HG03064 (cell line): ENCODE results near the gene DEDD.

Source experiments
- ATAC-seq: cut with Tn5 transposase; IDR thresholded peaks from one replicate; pipeline ENCODE4 v1.9.1; 2021; ENCODE audit warnings: low read depth; ENCODE audit not compliant: unreplicated experiment

Gene DEDD

GRCh38 chr1:161096015-161096414 is 36.5 kb downstream of the DEDD start:
- no peak for ATAC-seq

DNA sequence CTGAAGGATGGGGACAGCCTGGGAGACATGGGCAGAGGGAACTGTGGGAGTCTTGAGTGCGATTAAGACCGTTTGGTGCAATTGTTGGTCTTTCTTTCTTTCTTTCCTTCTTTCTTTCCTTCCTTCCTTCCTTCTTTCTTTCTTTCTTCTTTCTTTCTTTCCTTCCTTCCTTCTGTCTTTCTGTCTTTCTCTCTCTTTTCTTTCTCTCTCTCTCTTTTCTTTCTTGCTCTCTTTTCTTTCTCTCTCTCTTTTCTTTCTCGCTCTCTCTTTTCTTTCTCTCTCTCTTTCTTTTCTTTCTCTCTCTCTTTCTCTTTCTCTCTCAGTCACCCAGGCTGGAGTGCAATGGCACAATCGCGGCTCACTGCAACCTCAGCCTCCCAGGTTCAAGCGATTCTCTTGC is 37.2 kb downstream of the DEDD start:
- ATAC-seq: no peak

- no peak for ATAC-seq
Measured at GRCh38 chr1:161094481-161094880, 38.0 kb downstream of the DEDD start.

DNA sequence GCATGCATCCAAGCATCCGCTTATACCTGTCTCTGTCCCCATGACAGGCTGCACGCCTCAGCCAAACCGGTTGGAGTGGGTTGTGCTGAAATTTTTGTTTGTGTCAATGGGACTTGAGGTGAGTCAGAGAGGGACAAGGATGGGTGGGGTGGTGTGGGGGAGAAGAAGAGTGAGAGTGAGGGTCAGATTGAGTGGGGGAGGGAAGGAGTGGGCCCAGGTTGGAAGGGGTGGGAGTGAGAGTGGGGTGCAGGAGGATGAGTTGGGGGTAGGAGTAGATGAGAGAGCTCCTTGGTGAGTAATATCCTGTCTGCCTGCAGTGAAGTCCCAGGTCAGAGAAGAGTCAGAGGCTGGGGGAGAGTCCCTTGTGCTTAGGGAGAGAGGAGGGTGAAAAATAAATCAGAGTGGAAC is 39.8 kb downstream of the DEDD start:
- ATAC-seq: no peak

DNA sequence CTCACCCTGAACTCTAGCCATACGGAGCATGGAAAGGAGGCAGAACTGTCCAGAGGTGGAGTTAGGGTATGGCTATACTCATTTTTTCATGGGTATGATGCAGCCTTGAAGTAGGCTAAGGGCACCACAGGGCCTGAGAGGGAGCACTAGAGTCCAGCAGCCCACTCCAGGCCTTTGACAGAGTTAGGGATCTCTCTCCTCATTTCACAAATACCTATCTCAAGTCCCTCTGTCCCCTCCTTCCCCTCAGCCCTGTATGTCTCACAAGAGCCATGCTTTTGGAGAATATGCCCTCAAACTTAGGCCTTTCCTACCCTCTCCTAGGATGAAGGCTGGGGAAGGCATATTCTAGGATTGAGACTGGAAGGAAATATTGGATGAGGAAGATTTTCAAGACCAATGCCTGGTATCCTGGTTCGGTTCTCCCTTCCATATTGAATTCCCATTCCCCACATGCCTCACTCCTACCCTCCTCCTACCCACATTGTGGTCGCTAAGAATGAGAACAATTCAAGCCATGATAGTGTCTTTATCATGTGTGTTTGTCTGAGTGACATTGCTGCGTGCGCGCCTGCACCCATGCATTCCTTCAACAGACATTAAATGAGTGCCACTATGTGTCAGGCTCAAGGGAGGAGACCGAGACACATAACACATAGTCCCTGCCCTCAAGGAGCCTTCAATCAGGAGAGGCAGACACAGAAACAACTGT is 40.5 kb downstream of the DEDD start:
- no peak for ATAC-seq

GRCh38 chr1:161091093-161091492 is 41.4 kb downstream of the DEDD start:
- ATAC-seq: no peak

DNA sequence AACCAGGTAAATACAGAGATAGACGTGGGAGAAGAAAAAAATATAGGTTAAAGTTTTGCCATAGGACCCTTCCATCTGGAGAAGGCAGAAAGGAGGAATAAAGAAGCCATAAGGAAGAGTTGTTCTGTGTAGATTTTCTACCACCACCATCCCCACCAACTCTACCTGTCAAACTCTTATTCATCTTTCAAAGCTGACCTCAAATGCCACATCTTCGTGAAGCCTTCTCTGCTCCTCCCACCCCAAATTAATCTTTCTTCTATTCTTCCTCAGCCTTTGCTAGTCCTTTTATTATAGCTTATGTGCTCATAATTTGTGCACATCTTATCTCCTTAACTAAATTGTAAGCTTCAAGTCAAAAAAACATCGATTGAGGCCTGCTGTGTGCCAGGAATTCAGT is 41.9 kb downstream of the DEDD start:
- ATAC-seq: no peak

DNA sequence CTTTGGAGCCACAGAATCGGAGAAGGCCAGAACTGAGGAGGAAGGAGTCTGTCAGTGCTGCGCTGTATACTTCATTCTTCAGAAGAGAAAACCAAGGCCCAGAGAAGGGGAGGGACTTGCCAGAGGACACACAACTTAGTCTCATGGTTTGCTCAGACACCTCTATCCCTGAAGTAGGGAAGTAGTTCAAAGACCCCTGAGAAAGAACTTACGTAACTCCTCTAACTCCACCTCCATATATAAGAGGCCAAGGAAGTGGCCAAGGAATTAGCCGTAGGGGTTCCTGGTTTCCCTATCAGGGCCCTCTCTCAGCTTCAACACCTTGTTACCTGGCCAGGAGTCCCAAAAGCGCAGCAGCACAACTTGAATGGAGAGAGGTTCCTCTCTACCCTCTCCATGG is 42.5 kb downstream of the DEDD start:
- ATAC-seq: no peak

DNA sequence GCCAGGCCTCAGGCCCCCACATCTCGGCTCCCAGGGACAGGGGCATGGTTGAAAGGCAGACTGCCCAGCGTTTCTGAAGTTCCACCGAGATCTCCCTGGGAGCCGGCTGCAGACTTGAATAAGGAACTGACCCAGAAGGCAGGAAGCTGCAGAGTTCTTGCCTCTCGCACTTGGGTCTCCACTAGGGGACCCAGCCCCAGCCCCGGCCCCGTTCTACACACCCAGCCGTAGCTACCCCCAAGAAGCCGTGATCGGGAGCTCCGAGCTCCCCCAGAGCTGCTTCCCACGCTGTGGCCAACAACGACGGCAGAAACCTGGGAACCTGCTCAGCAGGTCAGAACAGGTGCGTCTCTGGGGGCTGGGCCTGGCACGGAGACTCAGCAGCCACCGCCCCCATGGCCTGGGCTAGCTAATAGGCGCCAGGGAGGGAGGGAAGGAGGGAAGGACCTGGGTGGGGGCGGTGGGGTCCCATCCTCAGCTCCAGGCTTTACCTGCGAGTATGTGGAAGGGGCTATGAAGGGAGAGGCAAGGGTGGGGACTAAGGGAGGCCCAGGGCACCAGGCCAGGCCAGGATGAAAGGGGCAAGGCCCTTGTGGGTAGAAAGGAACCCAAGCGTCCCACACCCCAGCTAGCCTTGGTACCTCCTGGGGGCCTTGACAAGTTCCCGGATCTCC is 43.1 kb downstream of the DEDD start, which contains the start of gene NECTIN4:
Gene NECTIN4 (minus strand): TSS at position 308 of the 674 bp plus-strand sequence. CDS start 262 bp downstream, at position 46.
- ATAC-seq: no peak

DNA sequence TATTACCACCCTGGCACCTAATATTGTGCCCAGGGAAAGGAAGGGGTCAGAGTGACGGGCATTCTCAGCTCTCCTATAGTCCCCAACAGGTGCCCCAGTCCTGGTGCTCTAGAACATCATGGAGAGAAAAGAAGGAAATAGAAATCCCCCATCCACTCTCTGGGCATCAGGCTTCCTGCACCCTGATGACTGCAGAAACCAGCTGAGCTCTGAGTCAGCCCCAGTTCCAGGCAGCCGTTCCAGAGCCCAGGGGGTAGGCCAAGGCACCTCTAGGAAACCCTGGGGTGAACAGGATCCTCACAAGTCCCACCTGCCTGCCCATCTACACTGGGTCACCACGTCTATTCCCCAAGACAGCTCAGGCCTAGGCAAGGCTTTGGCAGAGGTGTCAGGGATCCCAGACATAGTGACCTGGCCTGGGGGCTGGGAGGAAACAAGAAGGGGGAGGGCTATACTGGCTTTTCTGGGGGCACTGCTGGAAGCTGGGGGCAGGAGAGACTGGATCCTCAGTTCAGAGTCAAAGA is 43.8 kb downstream of the DEDD start:
- no peak for ATAC-seq

- ATAC-seq: no peak
Measured at GRCh38 chr1:161086457-161086856, 46.0 kb downstream of the DEDD start.

- ATAC-seq: no peak
Measured at GRCh38 chr1:161085165-161085564, 47.3 kb downstream of the DEDD start.

GRCh38 chr1:161084597-161084988 is 47.9 kb downstream of the DEDD start:
- no peak for ATAC-seq

GRCh38 chr1:161083748-161084596 is 48.5 kb downstream of the DEDD start:
- no peak for ATAC-seq

GRCh38 chr1:161082996-161083747 is 49.3 kb downstream of the DEDD start:
- ATAC-seq: no peak

GRCh38 chr1:161082483-161082882 is 50.0 kb downstream of the DEDD start:
- ATAC-seq: no peak

DNA sequence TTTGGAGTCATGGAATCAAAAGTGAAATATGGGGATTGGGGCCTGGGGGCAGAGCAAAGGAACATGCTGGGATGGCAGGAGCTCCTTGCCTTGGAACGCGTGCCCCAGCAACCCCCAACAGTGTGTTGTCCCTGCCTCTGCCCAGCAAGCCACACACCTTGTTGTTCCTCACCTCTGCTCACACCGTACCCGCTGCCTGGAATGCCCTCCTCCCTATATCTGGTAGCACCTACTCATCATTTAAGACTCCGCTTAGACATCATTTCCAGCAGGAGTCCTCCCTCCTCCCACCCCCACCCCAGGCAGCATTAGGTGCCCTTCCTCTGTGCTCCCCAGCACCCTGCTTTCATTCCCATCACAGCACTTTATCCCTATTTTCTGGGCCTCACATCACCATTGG is 50.9 kb downstream of the DEDD start:
- no peak for ATAC-seq

DNA sequence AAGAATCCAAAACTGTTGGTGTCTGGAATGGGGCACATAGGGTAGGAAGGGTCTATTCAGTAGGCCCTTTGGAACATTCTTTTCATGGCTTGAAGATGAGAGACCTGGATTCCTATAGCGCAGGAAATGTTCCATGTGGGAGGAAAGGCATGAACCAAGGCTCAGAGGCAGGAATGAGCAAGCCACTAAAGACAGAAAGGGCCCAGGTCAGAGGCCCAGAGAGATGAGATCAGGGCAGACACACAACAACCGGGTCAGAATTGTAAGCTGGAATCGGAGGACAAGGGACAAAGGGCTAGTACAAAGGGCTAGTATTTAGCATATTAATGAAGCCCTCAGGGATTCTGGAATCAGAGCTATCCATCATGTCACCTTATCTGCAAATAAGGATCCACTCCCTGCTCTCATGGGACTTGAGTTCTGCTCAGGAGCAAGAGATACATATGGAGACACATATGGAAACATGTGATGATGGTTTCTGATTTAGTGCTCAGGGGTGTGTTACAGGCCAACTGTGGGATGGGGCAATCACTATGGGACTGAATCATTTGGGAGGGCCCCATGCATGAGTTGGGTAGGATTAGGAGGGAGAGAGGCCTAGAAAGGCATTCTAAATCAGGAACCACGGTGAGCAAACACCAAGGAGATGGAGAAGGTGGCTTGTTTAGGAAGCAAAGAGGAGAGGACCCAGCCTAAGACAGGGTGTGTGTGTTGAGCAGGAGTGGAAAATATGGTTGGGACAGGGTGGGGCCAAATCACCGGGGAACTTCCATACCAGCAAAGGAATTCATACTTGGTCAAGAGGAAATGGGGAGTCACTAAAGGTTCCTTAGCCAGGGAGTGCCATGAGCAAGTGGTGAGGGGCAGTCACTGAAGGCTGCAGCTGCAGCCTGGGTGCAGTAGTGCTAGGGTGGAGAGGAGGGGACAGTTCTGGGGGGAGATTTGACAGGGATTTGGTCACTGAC is 51.7 kb downstream of the DEDD start:
- ATAC-seq: no peak

- no peak for ATAC-seq
Measured at GRCh38 chr1:161079436-161080110, 52.9 kb downstream of the DEDD start.
